Stomach (tissue), 9 donors: ENCODE data around the gene SLC12A7. TPM values are rescaled to one million over a fixed set of nuclear protein-coding genes. Genes with fewer than 3 reads are reported as not detected.

Experiments
- DNase-seq, 2 donors: peaks; one replicate each; pipeline versions ENCODE4 v3.0.0 to v3.0.0-alpha.2; 2013 to 2019
- H3K27ac ChIP-seq, 5 donors: fragments of 200-600 bp in 4 of 5; sonication (generic) in 4 of 5; one replicate each; pipeline ENCODE4 v1.5.1; 2013 to 2019; ENCODE audit warnings: mild to moderate bottlenecking in 1 of 5, moderate library complexity in 1 of 5
- H3K27me3 ChIP-seq, 3 donors: fragments of 200-600 bp; sonication (generic); one replicate each; pipeline ENCODE4 v1.5.1; 2017 to 2019; ENCODE audit warnings: mixed run types in 1 of 3
- H3K36me3 ChIP-seq, 4 donors: fragments of 200-600 bp; sonication (generic); 1 replicate in 3 of 4; 2 replicates in 1 of 4; pipeline ENCODE4 v1.5.1; 2016 to 2019
- H3K4me1 ChIP-seq, 4 donors: fragments of 200-600 bp; sonication (generic); one replicate each; pipeline ENCODE4 v1.5.1; 2016 to 2019
- H3K4me3 ChIP-seq, 4 donors: fragments of 200-600 bp; sonication (generic) in 3 of 4; one replicate each; pipeline ENCODE4 v1.5.1; 2016 to 2019; ENCODE audit warnings: mild to moderate bottlenecking in 1 of 4
- H3K9me3 ChIP-seq, 4 donors: fragments of 200-600 bp; sonication (generic); one replicate each; pipeline ENCODE4 v1.5.1; 2016 to 2019
- CTCF ChIP-seq, 7 experiments: fragments of 450-650 bp in 4 of 7; fragments of 200-600 bp in 3 of 7; sonication (generic) in 3 of 7; IDR thresholded peaks; one replicate each; pipeline ENCODE4 v1.5.1; 2016 to 2019; ENCODE audit warnings: antibody characterized with exemption in 7 of 7, control low read depth in 2 of 7, mild to moderate bottlenecking in 1 of 7
- EP300 ChIP-seq: sonication (generic); formaldehyde crosslinking; IDR thresholded peaks from one replicate; pipeline ENCODE4 v1.6.1; 2017; ENCODE audit warnings: antibody characterized with exemption
- POLR2A ChIP-seq, 4 donors: fragments of 450-650 bp; IDR thresholded peaks; one replicate each; pipeline ENCODE4 v1.6.1; 2016; ENCODE audit warnings: antibody characterized with exemption in 4 of 4, control low read depth in 2 of 4, mild to moderate bottlenecking in 1 of 4, moderate library complexity in 1 of 4
- POLR2AphosphoS5 ChIP-seq, 3 donors: sonication (generic); formaldehyde crosslinking; IDR thresholded peaks; one replicate each; pipeline ENCODE4 v1.6.1; 2016; ENCODE audit warnings: antibody characterized with exemption in 3 of 3
- WGBS, 5 donors: extraction: QIAGEN DNeasy Blood & Tissue Kit in 3 of 5; methylation state at CpG; one replicate each; pipeline versions ENCODE4 v1.1.5 to v1.1.7; 2013 to 2018; 5-methylcytosine and 5-hydroxymethylcytosine counted together
- intact Hi-C: fragments of 100-400 bp; cut with DNase I; formaldehyde crosslinking; loops from one replicate; pipeline ENCODE4 v1.15.1; 2023; ENCODE audit warnings: low total_unique reads
- polyA plus RNA-seq, 3 donors: library from polyadenylated mRNA; stranded (reverse); fragments of 200-250 nt; gene quantifications; one replicate each; pipeline ENCODE4 v1.2.3, GENCODE V29; 2013
- total RNA-seq, 5 donors: library from RNA; depleted of rRNA; stranded (reverse); fragments of >200 nt; gene quantifications; one replicate each; pipeline versions ENCODE4 v1.1.0 to v1.2.3, GENCODE V29; 2014 to 2016
- donor health status: healthy with polysubstance abuse.
- donor health status: Bipolar disorder and iron deficiency.
- donor health status: healthy.

SLC12A7 gene
- total and polyA plus RNA-seq, 8 donors, result 4.7 to 346 (median 37.7) TPM

- Histone ChIP-seq H3K27ac (peak overlapping the region; percentile 9 to 67 (median 25)), H3K4me3 (no peak overlapping the region), H3K9me3 (no peaks in the 10 kb centered on the region), H3K4me1 (peaks cover 28 to 46% (median 37%) of the 10 kb centered on the region in 4 donors), H3K27me3 (no peaks in the 10 kb centered on the region), H3K36me3 (no peaks in the 10 kb centered on the region)
- intact Hi-C loops, result no loop called here
- peak; percentile 77 to 87 for DNase-seq
- TF ChIP-seq EP300 (no peak), CTCF (IDR thresholded peaks at IDR 0.05) (no peak), POLR2A (IDR thresholded peaks at IDR 0.05) (no peak), POLR2AphosphoS5 (IDR thresholded peaks at IDR 0.05) (no peak)
- 21 to 36% (median 30%) methylated on average over 7 to 15 of the region's 15 CpGs for WGBS, 5 donors
These were observed 6.9 kb upstream of the SLC12A7 start for GRCh38 chr5:1118738-1119137.

- Histone ChIP-seq H3K4me1 (peaks cover 27 to 42% (median 36%) of the 10 kb centered on the region in 4 donors), H3K9me3 (no peaks in the 10 kb centered on the region), H3K36me3 (no peaks in the 10 kb centered on the region), H3K27ac (peak overlapping the region; percentile 9 to 67 (median 25)), H3K27me3 (no peaks in the 10 kb centered on the region), H3K4me3 (no peak overlapping the region)
- intact Hi-C loops, result no loop called here
- WGBS, 5 donors, result 44 to 61% (median 56%) methylated on average over 16 of the region's 16 CpGs
- TF ChIP-seq CTCF (IDR thresholded peaks at IDR 0.05), result no peak
- TF ChIP-seq POLR2A (IDR thresholded peaks at IDR 0.05), result no peak
- no peak for TF ChIP-seq POLR2AphosphoS5 (IDR thresholded peaks at IDR 0.05)
- no peak for TF ChIP-seq EP300
- DNase-seq, result peak in 1 of 2 donors; percentile 66
These were observed 6.4 kb upstream of the SLC12A7 start for GRCh38 chr5:1118231-1118698.

- H3K36me3 ChIP-seq, result no peaks in the 10 kb centered on the region
- no peaks in the 10 kb centered on the region for H3K9me3 ChIP-seq
- TF ChIP-seq POLR2AphosphoS5 (IDR thresholded peaks at IDR 0.05) (no peak), EP300 (no peak), POLR2A (IDR thresholded peaks at IDR 0.05) (no peak), CTCF (IDR thresholded peaks at IDR 0.05) (no peak)
- intact Hi-C loops, result no loop called here
- peaks cover 22 to 43% (median 37%) of the 10 kb centered on the region in 4 donors for H3K4me1 ChIP-seq
- no peak overlapping the region for H3K4me3 ChIP-seq
- peaks cover 0 to 8% (median 0%) of the 10 kb centered on the region in 3 donors for H3K27me3 ChIP-seq
- WGBS, 5 donors, result 89 to 95% (median 91%) methylated on average over 12 to 15 of the region's 15 CpGs
- no peak for DNase-seq
- no peak overlapping the region for H3K27ac ChIP-seq
These were observed 5.1 kb upstream of the SLC12A7 start for GRCh38 chr5:1116977-1117376.

- peaks cover 22 to 42% (median 38%) of the 10 kb centered on the region in 4 donors for H3K4me1 ChIP-seq
- TF ChIP-seq POLR2AphosphoS5 (IDR thresholded peaks at IDR 0.05) (no peak), POLR2A (IDR thresholded peaks at IDR 0.05) (no peak), CTCF (IDR thresholded peaks at IDR 0.05) (no peak)
- WGBS, 5 donors, result 93 to 95% (median 94%) methylated on average over 12 to 19 of the region's 19 CpGs
- intact Hi-C loops, result no loop called here
- no peaks in the 10 kb centered on the region for H3K9me3 ChIP-seq
- H3K27ac ChIP-seq, result no peak overlapping the region
- no peak for DNase-seq
- no peaks in the 10 kb centered on the region for H3K36me3 ChIP-seq
- H3K4me3 ChIP-seq, result no peak overlapping the region
- H3K27me3 ChIP-seq, result peaks cover 0 to 16% (median 0%) of the 10 kb centered on the region in 3 donors
These were observed 4.4 kb upstream of the SLC12A7 start for GRCh38 chr5:1116109-1116740.
